IPS-18a (cell line): ENCODE measurements around the gene HS6ST1.

Experiments used
- H3K27ac ChIP-seq: one replicate; pipeline ENCODE4 v1.5.1; 2013; ENCODE audit warnings: low read length
- H3K27me3 ChIP-seq: one replicate; pipeline ENCODE4 v1.6.1; 2013; ENCODE audit warnings: mild to moderate bottlenecking, low read length; ENCODE audit not compliant: control insufficient read depth, insufficient read depth
- H3K36me3 ChIP-seq: one replicate; pipeline ENCODE4 v1.6.1; 2013; ENCODE audit warnings: low read depth, low read length; ENCODE audit not compliant: control insufficient read depth
- H3K4me1 ChIP-seq: one replicate; pipeline ENCODE4 v1.6.1; 2013; ENCODE audit warnings: low read depth, low read length; ENCODE audit not compliant: control insufficient read depth
- H3K4me3 ChIP-seq: one replicate; pipeline ENCODE4 v1.5.1; 2013; ENCODE audit warnings: low read length
- H3K9ac ChIP-seq: one replicate; pipeline ENCODE4 v1.6.1; 2013; ENCODE audit warnings: mild to moderate bottlenecking, low read length, moderate library complexity
- H3K9me3 ChIP-seq: one replicate; pipeline ENCODE4 v1.6.1; 2013; ENCODE audit warnings: low read depth, low read length; ENCODE audit not compliant: control insufficient read depth

HS6ST1 gene

DNA sequence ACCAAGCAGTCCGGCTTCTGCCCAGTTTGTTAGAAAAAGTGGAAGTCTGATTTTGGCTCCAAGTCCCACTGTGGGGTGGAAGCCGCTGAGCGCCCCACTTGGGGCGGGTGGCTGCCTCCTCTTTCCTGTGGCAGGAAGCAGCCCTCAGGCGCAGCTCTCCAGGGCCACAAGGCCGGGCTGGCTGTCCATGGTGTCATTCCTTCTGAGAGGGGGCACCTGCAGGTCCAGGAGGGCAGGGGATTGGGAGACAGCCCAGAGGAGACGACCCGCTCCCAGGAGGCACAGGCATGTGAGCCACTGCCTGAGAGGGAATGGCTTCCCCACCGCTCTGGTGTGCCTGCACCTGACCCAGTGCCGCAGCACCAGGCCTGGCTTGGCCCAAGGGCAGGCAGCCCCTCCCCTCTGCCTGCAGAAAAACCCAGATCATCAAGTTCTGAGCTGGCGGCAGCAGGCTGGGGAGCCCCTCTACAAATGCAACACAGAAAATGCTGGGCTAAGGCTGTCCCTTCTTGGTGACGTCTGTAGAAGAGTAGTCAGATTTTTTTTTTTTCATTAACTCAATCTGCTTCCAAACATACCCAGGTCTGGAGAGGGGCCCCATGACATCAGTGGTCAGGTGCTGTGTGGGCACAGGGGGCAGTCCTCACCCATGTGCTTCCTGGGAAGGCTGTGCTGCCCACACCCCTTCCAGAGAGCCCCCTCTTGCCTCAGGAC lies 38.4 kb downstream of the HS6ST1 start:
- no peaks in the 10 kb centered on the region for H3K36me3 ChIP-seq
- no peaks in the 10 kb centered on the region for H3K4me1 ChIP-seq
- no peak overlapping the region for H3K9ac ChIP-seq
- no peaks in the 10 kb centered on the region for H3K27me3 ChIP-seq
- H3K27ac ChIP-seq = no peak overlapping the region
- H3K9me3 ChIP-seq = no peaks in the 10 kb centered on the region
- H3K4me3 ChIP-seq = no peak overlapping the region

DNA sequence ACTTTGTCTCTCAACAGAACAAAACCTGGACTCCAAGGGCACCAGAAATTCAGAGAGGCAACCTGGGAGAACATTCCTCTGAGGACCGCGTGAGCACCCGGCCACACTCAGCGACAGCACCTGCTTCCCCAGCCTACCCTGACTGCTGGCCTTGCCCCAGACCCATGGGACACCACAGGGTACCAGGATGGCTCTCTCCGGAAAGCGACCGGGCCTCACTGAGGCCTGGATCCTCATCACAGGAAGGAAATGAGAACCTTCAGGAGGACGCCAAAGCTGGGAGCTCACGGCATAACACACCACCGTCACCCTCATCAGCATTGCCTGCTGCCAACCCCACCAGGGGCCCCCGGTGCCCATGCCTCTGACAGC lies 38.9 kb downstream of the HS6ST1 start:
- H3K9me3 ChIP-seq = no peaks in the 10 kb centered on the region
- H3K36me3 ChIP-seq = no peaks in the 10 kb centered on the region
- H3K4me1 ChIP-seq = no peaks in the 10 kb centered on the region
- H3K27me3 ChIP-seq = no peaks in the 10 kb centered on the region
- H3K27ac ChIP-seq = no peak overlapping the region
- H3K4me3 ChIP-seq = no peak overlapping the region
- no peak overlapping the region for H3K9ac ChIP-seq

DNA sequence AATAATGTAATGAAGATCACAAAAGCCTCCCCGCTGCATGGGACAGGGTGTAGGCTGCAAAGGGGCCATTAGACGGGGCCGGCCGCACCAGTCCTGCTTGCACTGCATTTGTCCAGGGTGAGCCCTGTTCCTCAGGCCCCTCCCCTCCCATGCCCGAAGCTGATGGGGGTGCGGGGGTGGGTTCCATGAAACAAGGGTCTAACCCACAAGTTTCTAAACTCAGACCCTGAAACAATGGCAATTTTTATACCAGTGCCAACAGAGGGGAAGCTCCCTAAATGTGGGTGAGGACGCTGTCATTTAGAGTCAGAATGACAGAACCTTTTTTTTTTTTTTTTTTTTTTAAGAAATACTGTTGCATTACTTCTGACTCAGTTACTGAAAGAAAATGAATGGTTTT lies 39.7 kb downstream of the HS6ST1 start:
- H3K9me3 ChIP-seq = no peaks in the 10 kb centered on the region
- no peaks in the 10 kb centered on the region for H3K4me1 ChIP-seq

DNA sequence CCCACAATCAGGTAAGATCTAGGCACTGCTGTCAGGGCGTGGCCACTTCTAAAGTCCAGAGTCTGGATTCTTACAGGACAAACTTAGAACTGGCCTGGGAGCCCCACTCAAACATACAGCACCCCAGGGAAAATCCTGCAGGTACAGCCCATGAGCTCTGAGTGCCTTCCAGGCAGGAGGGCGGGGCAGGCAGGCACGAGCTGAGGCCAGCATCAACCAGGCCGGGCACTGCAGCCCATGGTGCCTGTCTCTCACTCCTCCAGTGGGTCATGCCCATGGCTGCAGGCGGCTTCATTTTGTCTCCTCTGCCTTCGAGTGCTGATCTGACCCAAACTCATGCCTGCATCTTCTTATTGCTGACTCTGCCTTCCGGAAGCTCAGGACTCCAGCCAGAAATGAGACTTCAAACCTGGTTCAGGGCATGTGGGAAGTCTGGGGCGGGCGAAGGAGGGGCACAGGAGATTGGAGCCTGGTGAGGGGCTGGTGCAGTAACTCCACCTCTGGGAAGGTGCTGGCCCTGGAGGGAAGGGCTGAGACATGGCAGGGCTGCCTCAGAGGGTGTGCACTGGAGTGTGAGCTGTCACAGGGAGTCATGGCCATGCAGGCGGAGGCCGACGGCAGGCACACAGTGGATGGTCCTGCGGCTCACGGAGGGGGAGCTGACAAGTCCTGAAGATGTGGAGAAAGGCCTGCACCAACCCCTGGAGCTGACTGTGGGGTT lies 40.5 kb downstream of the HS6ST1 start:
- Histone ChIP-seq H3K9me3 (no peaks in the 10 kb centered on the region), H3K9ac (no peak overlapping the region), H3K36me3 (no peaks in the 10 kb centered on the region), H3K4me1 (no peaks in the 10 kb centered on the region), H3K4me3 (no peak overlapping the region), H3K27ac (no peak overlapping the region), H3K27me3 (no peaks in the 10 kb centered on the region)

More for the DNA sequence above, 39.7 kb downstream of the HS6ST1 start:
- H3K27me3 ChIP-seq = no peaks in the 10 kb centered on the region
- H3K27ac ChIP-seq = no peak overlapping the region
- H3K4me3 ChIP-seq = no peak overlapping the region
- H3K9ac ChIP-seq = no peak overlapping the region
- H3K36me3 ChIP-seq = no peaks in the 10 kb centered on the region

DNA sequence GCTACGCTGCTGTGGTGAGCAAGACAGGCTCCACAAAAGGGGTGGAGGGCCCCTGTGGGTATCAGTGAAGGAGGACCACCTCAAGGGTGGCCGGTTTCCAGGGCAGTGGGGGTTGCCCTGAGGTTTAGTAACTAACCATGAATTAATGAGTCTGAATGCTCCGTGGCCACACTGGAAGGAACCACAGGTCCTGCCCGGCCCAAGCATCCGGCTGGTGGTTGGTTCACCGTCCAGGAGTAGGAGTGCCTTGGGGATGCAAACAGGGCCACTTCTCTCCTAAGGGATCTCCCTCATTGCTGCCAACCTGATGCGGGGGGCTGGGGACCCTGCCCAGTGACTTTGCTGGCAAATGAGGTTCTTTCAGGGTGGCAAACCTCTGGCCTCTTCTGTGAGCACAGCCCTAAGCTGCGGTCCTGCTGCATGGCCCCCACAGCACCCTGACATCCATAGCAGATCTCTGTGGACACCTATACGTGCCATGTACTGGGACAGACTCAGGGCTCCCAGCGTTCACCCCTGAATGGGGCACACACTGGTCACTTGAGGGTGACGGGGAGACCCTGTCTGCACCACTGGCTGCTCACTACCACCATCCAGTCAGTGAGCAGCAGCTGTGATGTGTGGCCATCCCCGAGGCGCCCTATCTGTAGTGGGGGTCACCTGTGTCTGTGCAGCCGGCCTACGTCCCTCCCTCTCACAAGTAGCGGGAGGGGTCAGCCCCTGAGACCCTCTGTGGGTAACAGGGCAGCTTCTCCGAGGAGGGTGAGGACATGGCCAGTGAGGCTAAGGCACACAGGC lies 41.6 kb downstream of the HS6ST1 start:
- Histone ChIP-seq H3K4me1 (no peaks in the 10 kb centered on the region), H3K9ac (no peak overlapping the region)

DNA sequence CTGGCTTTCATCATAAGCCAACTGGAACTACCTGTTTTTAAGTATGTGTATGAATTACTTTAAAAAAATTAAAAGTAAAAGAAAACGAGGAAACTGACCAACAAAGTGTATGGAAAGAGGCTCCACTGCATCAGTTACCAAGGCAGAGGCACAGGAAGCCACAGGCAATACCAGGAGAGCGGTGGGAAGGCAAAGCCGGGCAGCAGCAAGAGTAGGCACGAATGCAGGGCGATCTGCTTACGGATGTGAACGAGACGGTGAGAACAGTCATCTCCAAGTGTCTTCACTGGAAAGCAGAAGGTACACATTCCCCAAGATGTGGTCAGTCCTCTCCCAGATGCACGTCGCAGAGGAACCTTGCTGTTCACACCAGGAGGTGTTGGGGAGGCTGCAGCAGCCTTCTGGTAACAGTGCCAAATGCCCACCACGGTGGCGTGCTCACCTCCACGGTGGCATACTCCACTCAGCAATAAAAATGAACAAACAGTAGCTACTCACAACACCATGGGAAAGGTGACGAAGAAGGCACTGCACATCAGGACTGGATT lies 43.1 kb downstream of the HS6ST1 start:
- Histone ChIP-seq H3K4me3 (no peak overlapping the region), H3K27me3 (no peaks in the 10 kb centered on the region), H3K9ac (no peak overlapping the region), H3K27ac (no peak overlapping the region), H3K9me3 (no peaks in the 10 kb centered on the region), H3K4me1 (no peaks in the 10 kb centered on the region), H3K36me3 (no peaks in the 10 kb centered on the region)

More for the DNA sequence above, 41.6 kb downstream of the HS6ST1 start:
- H3K9me3 ChIP-seq = no peaks in the 10 kb centered on the region
- H3K27me3 ChIP-seq = no peaks in the 10 kb centered on the region
- no peak overlapping the region for H3K4me3 ChIP-seq
- no peak overlapping the region for H3K27ac ChIP-seq
- H3K36me3 ChIP-seq = no peaks in the 10 kb centered on the region

DNA sequence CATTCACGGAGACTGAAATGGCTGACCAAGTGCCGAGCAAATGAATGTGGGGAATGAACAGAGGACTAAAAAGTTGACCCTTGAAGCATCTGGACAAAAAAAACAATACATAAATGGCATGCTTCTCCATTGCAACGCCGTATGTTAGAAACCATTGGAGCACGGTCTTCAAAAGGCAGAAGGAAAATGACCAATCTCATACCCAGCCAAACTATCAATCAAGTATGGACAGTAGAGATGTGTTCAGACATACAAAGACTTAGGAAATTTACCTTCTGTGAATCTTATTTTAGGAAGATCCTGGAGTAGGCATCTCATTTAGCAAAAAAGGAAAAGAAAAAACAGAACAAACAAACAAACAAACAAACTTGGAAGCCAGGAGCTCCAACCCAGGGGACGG lies 44.5 kb downstream of the HS6ST1 start:
- no peaks in the 10 kb centered on the region for H3K36me3 ChIP-seq
- no peak overlapping the region for H3K4me3 ChIP-seq
- no peaks in the 10 kb centered on the region for H3K4me1 ChIP-seq
- H3K9me3 ChIP-seq = no peaks in the 10 kb centered on the region
- H3K9ac ChIP-seq = no peak overlapping the region
- H3K27ac ChIP-seq = no peak overlapping the region
- H3K27me3 ChIP-seq = no peaks in the 10 kb centered on the region

DNA sequence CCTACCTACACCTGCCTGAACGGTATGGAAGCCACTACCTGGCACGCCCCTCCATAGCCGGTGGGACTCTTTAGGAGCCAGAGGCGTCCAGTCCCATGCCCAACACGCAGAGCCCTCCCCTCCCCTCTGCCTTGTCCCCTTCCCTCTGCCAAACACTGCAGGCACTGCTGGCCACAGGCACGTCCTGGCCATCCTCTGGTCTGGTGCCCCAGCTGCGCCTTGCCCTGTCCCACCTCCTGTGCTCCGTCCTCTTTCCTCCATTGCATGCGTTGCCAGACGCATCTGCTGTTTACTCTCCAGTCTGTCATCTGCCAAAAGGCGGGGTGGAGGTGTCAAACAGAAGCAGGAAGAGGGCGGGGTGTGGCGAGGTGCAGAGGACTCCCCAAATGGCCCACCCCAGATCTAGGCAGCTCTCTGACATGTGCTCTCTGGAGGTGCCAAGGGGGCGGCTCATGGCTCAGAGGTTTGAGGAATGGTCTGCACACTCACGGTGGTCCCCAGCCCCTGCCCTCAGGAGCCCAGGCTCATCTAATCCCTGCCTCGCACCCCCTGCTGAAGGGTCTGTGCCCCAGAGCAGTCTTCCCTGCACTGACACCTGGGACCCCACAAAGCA lies 45.1 kb downstream of the HS6ST1 start:
- no peaks in the 10 kb centered on the region for H3K9me3 ChIP-seq
- no peaks in the 10 kb centered on the region for H3K4me1 ChIP-seq
- H3K4me3 ChIP-seq = no peak overlapping the region
- H3K36me3 ChIP-seq = peaks cover 2% of the 10 kb centered on the region
- H3K27me3 ChIP-seq = no peaks in the 10 kb centered on the region
- H3K27ac ChIP-seq = no peak overlapping the region
- H3K9ac ChIP-seq = no peak overlapping the region

DNA sequence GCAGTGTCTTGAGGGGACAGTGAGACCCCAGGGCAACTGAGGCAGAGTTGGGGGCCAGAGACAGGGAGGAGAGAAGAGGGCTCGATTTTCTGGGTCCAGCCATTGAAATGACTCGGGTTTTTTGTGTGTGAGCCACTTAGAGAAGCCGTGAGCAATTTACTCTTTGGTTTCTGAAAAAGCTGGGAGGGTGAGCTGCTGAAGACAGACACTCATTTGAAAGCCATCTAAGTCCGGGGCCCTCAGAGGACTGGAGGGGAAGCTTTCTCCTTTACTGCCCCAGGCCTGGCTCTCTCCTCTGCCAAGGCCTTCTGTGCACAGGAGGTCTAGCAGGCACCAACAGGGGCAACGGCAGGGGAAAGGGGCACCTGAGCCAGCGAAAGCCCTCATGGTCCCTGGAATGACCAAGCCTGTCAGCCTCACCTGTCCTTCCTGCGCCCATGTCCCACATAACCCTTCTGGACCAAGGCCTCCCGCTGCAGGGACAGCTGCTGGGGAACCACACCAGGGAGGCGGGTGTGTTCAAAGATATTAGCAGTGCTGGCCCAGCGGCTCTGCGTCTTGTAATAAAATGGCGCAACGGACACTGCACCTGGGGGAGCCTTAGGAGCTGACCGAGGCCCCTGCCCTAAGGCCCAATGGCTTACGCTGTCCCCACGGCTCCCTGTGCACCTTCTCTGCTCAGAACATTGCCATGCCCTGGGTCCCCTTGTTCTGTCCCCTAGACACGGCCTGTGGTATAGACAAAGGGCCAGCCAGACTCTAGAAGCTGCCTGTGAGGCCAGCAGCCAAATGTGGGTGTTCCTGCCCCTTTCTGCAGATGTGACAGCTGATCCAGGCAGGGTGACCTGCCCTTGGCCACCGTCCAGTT lies 45.8 kb downstream of the HS6ST1 start:
- Histone ChIP-seq H3K9ac (no peak overlapping the region), H3K4me3 (no peak overlapping the region), H3K27ac (no peak overlapping the region), H3K4me1 (no peaks in the 10 kb centered on the region), H3K9me3 (no peaks in the 10 kb centered on the region), H3K36me3 (peaks cover 2% of the 10 kb centered on the region), H3K27me3 (no peaks in the 10 kb centered on the region)

DNA sequence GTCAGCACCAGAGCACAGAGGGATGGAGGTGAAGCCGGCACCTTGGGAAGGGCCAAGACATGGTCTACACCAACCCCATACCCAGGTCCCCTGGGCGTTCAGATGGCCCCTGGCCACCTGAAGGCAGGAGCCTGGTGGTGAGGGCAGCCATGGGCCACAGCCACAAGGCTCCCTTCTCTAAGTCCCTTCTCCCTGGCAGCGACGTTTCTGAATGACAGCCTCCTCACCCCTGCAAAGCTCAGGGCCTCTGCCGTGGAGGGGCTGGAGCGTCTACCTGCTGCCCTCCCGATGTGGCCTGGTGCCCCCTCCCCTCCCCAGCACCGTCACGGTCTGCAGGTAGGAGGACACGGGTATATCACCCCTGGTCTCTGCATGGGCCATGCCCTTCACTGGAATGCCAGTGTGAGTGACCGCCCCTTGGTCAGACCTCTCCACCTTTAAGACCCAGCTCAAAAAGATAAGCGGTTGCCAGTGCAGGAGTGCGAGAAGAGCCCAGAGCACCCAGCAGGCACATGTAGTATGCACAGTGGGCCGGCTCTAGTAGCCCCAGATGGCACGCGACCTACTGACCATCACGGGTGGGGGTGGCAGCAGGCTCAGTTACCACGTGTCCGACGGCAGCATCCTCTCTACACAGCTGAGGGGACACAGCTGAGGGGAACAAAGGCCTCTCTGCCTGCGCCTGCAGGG lies 46.6 kb downstream of the HS6ST1 start:
- Histone ChIP-seq H3K9ac (no peak overlapping the region), H3K36me3 (peaks cover 2% of the 10 kb centered on the region), H3K27ac (no peak overlapping the region), H3K4me3 (no peak overlapping the region), H3K4me1 (no peaks in the 10 kb centered on the region), H3K27me3 (no peaks in the 10 kb centered on the region), H3K9me3 (no peaks in the 10 kb centered on the region)
